Dendritic cell treated with granulocyte-macrophage colony-stimulating factor and Interleukin-4, amounts not matched to agents 40 ng/mL and 50 ng/mL, for 4 days (primary cell): Measurements from ENCODE around the gene HOMER2.

Source experiments
- H3K27ac Mint-ChIP-seq: one replicate; pipeline ENCODE4 v1.8.0; 2022; ENCODE audit warnings: mild to moderate bottlenecking, mixed read lengths
- H3K27me3 Mint-ChIP-seq: one replicate; pipeline ENCODE4 v1.8.0; 2022; ENCODE audit warnings: mild to moderate bottlenecking, mixed read lengths
- H3K36me3 Mint-ChIP-seq: one replicate; pipeline ENCODE4 v1.8.0; 2022; ENCODE audit warnings: low read depth, mixed read lengths
- H3K4me1 Mint-ChIP-seq: one replicate; pipeline ENCODE4 v1.8.0; 2022; ENCODE audit warnings: low read depth, mixed read lengths
- H3K4me3 Mint-ChIP-seq: one replicate; pipeline ENCODE4 v1.8.0; 2022; ENCODE audit warnings: mild to moderate bottlenecking, moderate library complexity, mixed read lengths
- H3K9me3 Mint-ChIP-seq: one replicate; pipeline ENCODE4 v1.8.0; 2022; ENCODE audit warnings: mixed read lengths
- intact Hi-C: fragments of 100-400 bp; cut with micrococcal nuclease; formaldehyde crosslinking; loops from one replicate; pipeline ENCODE4 v1.15.0; 2022

The HOMER2 gene

GRCh38 chr15:82977076-82977475 is 24.6 kb upstream of the HOMER2 start:
- Mint-ChIP-seq H3K4me3 (no peak overlapping the region), H3K36me3 (peaks cover 6% of the 10 kb centered on the region), H3K4me1 (peaks cover 5% of the 10 kb centered on the region), H3K9me3 (no peaks in the 10 kb centered on the region), H3K27me3 (no peaks in the 10 kb centered on the region), H3K27ac (no peak overlapping the region)
- intact Hi-C loops = no loop called here

DNA sequence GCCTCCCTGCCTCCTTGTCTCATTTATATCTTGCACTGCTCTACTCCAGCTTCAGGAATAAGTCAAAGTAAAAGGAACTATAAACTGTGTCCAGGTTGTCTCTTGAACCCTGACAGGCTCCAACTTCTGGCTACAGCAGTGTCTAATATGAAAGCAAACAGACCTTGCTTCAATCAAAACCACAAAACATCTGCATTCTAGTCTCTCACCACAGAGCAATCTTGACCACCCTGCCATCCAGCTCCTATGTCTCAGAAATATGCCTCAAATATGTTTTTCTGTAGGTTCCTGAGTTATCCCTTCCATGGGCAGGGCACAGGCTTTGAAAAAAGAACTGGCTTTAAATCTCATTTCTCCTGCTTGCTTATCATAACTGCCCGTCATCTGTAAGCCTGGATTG is 20.5 kb upstream of the HOMER2 start:
- H3K9me3 Mint-ChIP-seq = no peaks in the 10 kb centered on the region
- H3K4me1 Mint-ChIP-seq = peaks cover 17% of the 10 kb centered on the region
- peaks cover 3% of the 10 kb centered on the region for H3K36me3 Mint-ChIP-seq
- H3K27me3 Mint-ChIP-seq = no peaks in the 10 kb centered on the region
- intact Hi-C loops = no loop called here
- no peak overlapping the region for H3K27ac Mint-ChIP-seq
- H3K4me3 Mint-ChIP-seq = no peak overlapping the region

- no peak overlapping the region for H3K4me3 Mint-ChIP-seq
- H3K9me3 Mint-ChIP-seq = no peaks in the 10 kb centered on the region
- no peaks in the 10 kb centered on the region for H3K36me3 Mint-ChIP-seq
- intact Hi-C loops = no loop called here
- peaks cover 14% of the 10 kb centered on the region for H3K4me1 Mint-ChIP-seq
- H3K27ac Mint-ChIP-seq = no peak overlapping the region
- H3K27me3 Mint-ChIP-seq = no peaks in the 10 kb centered on the region
Observed at GRCh38 chr15:82971218-82971984, 18.9 kb upstream of the HOMER2 start.

- H3K36me3 Mint-ChIP-seq = no peaks in the 10 kb centered on the region
Observed at GRCh38 chr15:82970696-82971095, 18.2 kb upstream of the HOMER2 start.

DNA sequence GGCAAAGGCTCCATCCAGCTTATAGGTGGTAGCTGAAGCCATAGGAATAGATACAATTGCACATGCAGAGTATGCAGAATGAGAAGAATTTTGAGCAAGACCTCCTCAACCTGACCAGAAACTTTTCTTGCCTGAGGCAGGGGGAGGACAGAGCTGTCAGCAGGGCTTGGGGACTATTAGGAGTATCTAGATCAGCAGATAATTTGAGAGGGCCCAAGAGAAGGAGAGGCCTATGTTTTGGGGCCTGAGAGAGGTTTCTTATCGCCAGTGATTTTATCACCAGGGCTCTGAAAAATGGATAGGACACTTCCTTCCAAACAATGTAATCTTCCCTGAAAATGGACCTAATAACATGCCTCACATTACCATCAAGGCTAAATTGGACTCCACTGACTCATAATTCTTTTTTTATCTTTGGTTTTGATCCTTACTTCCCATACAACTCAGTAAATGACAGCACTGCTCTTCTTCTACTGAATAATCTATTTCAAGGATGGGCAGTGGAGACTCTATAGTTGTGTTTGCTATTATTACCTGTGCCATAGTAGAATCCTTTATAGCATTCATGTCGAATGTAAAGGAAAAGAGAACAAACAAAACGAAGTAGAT is 17.7 kb upstream of the HOMER2 start:
- no peaks in the 10 kb centered on the region for H3K36me3 Mint-ChIP-seq
- H3K4me3 Mint-ChIP-seq = no peak overlapping the region
- H3K27ac Mint-ChIP-seq = no peak overlapping the region
- no peaks in the 10 kb centered on the region for H3K9me3 Mint-ChIP-seq
- intact Hi-C loops = no loop called here
- H3K27me3 Mint-ChIP-seq = peaks cover 2% of the 10 kb centered on the region
- H3K4me1 Mint-ChIP-seq = peaks cover 14% of the 10 kb centered on the region

More at GRCh38 chr15:82970696-82971095, 18.2 kb upstream of the HOMER2 start:
- Mint-ChIP-seq H3K27me3 (peaks cover 2% of the 10 kb centered on the region), H3K27ac (no peak overlapping the region), H3K4me3 (no peak overlapping the region), H3K4me1 (peaks cover 14% of the 10 kb centered on the region), H3K9me3 (no peaks in the 10 kb centered on the region)
- intact Hi-C loops = no loop called here

DNA sequence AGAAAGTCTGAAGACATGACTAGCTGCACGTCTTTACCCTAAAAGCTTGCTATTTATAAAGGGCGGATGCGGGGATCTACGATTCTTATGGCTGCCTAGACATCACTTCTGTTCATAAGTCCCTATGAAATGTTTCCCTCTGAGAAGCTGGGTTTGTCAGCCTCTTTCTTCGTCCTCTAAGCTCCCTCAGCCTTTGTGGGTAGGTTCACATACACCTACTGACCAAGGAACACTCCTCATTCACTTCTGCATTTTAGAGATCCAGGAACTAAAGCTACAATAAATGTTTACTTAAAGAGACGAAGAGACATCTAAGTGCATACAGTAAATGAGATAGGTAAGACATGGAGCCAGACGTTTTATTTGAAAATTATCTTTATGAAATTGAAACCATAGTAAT is 16.8 kb upstream of the HOMER2 start:
- H3K27ac Mint-ChIP-seq = no peak overlapping the region
- H3K36me3 Mint-ChIP-seq = no peaks in the 10 kb centered on the region
- peaks cover 2% of the 10 kb centered on the region for H3K27me3 Mint-ChIP-seq
- no peak overlapping the region for H3K4me3 Mint-ChIP-seq
- no peaks in the 10 kb centered on the region for H3K9me3 Mint-ChIP-seq
- H3K4me1 Mint-ChIP-seq = peaks cover 14% of the 10 kb centered on the region
- intact Hi-C loops = no loop called here

- peaks cover 19% of the 10 kb centered on the region for H3K4me1 Mint-ChIP-seq
- intact Hi-C loops = no loop called here
Observed at GRCh38 chr15:82968066-82968465, 15.5 kb upstream of the HOMER2 start.

GRCh38 chr15:82966671-82967071 is 14.2 kb upstream of the HOMER2 start:
- Mint-ChIP-seq H3K4me3 (no peak overlapping the region), H3K36me3 (no peaks in the 10 kb centered on the region), H3K27me3 (peaks cover 2% of the 10 kb centered on the region), H3K4me1 (peaks cover 19% of the 10 kb centered on the region), H3K27ac (no peak overlapping the region), H3K9me3 (no peaks in the 10 kb centered on the region)
- intact Hi-C loops = no loop called here

More at GRCh38 chr15:82968066-82968465, 15.5 kb upstream of the HOMER2 start:
- Mint-ChIP-seq H3K9me3 (no peaks in the 10 kb centered on the region), H3K27ac (no peak overlapping the region), H3K36me3 (no peaks in the 10 kb centered on the region), H3K27me3 (peaks cover 2% of the 10 kb centered on the region), H3K4me3 (no peak overlapping the region)

- Mint-ChIP-seq H3K27me3 (peaks cover 2% of the 10 kb centered on the region), H3K9me3 (no peaks in the 10 kb centered on the region), H3K4me3 (no peak overlapping the region), H3K36me3 (no peaks in the 10 kb centered on the region), H3K27ac (no peak overlapping the region), H3K4me1 (peaks cover 36% of the 10 kb centered on the region)
- intact Hi-C loops = no loop called here
Observed at GRCh38 chr15:82964890-82965289, 12.4 kb upstream of the HOMER2 start.

- intact Hi-C loops = no loop called here
- H3K4me3 Mint-ChIP-seq = no peak overlapping the region
- H3K27me3 Mint-ChIP-seq = peaks cover 2% of the 10 kb centered on the region
- no peaks in the 10 kb centered on the region for H3K36me3 Mint-ChIP-seq
- no peak overlapping the region for H3K27ac Mint-ChIP-seq
- H3K9me3 Mint-ChIP-seq = no peaks in the 10 kb centered on the region
- peaks cover 30% of the 10 kb centered on the region for H3K4me1 Mint-ChIP-seq
Observed at GRCh38 chr15:82963471-82964341, 11.2 kb upstream of the HOMER2 start.

GRCh38 chr15:82960766-82961165 is 8.2 kb upstream of the HOMER2 start:
- H3K4me1 Mint-ChIP-seq = peaks cover 28% of the 10 kb centered on the region
- H3K9me3 Mint-ChIP-seq = no peaks in the 10 kb centered on the region
- H3K4me3 Mint-ChIP-seq = no peak overlapping the region
- no peaks in the 10 kb centered on the region for H3K27me3 Mint-ChIP-seq
- intact Hi-C loops = no loop called here
- H3K36me3 Mint-ChIP-seq = no peaks in the 10 kb centered on the region
- H3K27ac Mint-ChIP-seq = no peak overlapping the region

- Mint-ChIP-seq H3K36me3 (no peaks in the 10 kb centered on the region), H3K4me3 (no peak overlapping the region), H3K9me3 (no peaks in the 10 kb centered on the region), H3K4me1 (peaks cover 28% of the 10 kb centered on the region), H3K27me3 (peaks cover under 1% of the 10 kb centered on the region), H3K27ac (no peak overlapping the region)
- intact Hi-C loops = loop anchor here (10.0 kb wide), 1 partner anchor 55 kb away; no protein-coding TSS in a partner anchor
Observed at GRCh38 chr15:82959423-82959822, 6.9 kb upstream of the HOMER2 start.

DNA sequence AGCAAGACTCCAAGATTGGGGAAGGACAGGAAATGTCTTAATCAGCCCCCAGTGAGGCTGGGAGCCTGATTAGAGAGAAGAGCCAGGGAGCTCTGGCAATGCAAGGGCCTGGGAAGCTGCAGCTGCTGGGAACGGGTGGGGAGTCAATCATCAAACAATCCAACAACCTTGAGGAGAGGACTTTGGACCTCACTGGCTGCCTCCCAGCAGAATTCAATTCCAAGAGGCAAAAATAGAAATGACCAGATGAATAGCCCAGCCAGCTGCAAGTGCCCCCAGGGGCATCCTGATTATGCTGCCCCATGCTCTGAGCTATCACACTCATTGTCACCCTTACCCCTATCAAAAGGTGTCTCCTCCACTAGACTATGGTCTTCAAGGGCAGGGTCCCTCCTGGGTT is 6.1 kb upstream of the HOMER2 start:
- Mint-ChIP-seq H3K27me3 (peaks cover 2% of the 10 kb centered on the region), H3K9me3 (no peaks in the 10 kb centered on the region), H3K4me1 (peaks cover 25% of the 10 kb centered on the region), H3K36me3 (no peaks in the 10 kb centered on the region), H3K4me3 (no peak overlapping the region), H3K27ac (no peak overlapping the region)
- intact Hi-C loops = loop anchor here (10.0 kb wide), 1 partner anchor 54 kb away; no protein-coding TSS in a partner anchor
